NB4 (cell line): Measurements from ENCODE around the gene VASN.

Source experiments
- DNase-seq: peaks from one replicate; pipeline ENCODE4 v3.0.0; 2010; ENCODE audit warnings: low read depth
- H3K4me3 ChIP-seq: one replicate; pipeline ENCODE4 v1.5.1; 2011; ENCODE audit warnings: mild to moderate bottlenecking, low read depth, low read length, moderate library complexity
- MYC ChIP-seq: IDR thresholded peaks from 2 replicates; pipeline ENCODE4 v1.6.1; 2011; ENCODE audit warnings: low read depth, low read length
- POLR2A ChIP-seq: IDR thresholded peaks from 2 replicates; pipeline ENCODE4 v1.6.1; 2011; ENCODE audit warnings: mild to moderate bottlenecking; ENCODE audit not compliant: insufficient read length; ENCODE audit errors: extremely low read depth
- TF ChIP-seq, protein P1 (sequence below): IDR thresholded peaks from one replicate; pipeline ENCODE4 v1.5.1; 2012; ENCODE audit warnings: low read depth, low read length
- TF ChIP-seq, protein P2 (sequence below): IDR thresholded peaks from 2 replicates; pipeline ENCODE4 v1.6.1; 2011; ENCODE audit warnings: low read depth, low read length

The VASN gene

DNA sequence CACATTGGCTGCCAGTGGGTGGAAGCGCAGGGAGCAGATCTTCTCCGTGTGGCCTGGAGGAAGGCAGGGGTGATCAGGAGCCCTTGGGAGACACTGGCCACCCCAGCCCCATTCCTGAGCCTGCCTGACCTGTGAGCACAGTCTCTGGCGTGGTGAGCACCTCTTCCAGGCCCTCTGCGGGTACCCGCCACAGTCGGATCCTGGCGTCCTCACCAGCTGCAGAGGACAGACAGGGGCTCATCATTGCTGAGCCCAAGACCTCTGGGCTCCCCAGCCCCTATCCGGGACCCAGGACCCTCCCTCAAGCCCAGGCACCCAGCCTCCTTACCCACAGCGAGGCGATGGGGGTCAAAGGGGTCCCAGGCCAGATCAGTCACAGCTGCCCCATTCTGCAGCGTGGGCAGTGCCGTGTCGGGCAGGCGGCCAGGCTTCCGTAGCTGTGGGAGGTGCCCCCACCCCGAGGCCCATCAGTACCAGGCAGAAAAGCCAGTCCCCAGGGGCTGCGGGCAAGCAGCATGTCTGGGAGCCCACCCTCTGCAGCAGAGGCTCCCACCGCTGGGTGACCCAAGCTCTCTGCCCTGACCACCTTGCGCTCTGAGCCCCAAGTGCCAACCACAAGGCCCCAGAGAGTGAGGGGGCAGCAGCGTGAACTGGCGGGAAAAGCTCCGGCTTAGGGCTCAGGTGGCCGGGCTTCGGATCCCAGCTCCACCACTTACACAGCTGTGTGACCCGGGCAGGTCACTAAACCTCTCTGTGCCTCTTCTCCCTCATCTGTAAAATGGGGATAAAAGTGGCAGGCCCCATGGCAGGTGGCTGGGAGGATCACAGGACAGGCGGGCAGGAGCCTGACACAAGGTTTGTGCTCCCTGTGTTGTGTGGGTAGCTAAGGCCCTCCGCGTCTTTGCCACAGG is 10.4 kb upstream of the VASN start:
- H3K4me3 ChIP-seq, result no peak overlapping the region
- TF ChIP-seq, protein P1, sequence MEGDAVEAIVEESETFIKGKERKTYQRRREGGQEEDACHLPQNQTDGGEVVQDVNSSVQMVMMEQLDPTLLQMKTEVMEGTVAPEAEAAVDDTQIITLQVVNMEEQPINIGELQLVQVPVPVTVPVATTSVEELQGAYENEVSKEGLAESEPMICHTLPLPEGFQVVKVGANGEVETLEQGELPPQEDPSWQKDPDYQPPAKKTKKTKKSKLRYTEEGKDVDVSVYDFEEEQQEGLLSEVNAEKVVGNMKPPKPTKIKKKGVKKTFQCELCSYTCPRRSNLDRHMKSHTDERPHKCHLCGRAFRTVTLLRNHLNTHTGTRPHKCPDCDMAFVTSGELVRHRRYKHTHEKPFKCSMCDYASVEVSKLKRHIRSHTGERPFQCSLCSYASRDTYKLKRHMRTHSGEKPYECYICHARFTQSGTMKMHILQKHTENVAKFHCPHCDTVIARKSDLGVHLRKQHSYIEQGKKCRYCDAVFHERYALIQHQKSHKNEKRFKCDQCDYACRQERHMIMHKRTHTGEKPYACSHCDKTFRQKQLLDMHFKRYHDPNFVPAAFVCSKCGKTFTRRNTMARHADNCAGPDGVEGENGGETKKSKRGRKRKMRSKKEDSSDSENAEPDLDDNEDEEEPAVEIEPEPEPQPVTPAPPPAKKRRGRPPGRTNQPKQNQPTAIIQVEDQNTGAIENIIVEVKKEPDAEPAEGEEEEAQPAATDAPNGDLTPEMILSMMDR, result no peak
- TF ChIP-seq MYC (no peak), POLR2A (no peak)
- TF ChIP-seq, protein P2, sequence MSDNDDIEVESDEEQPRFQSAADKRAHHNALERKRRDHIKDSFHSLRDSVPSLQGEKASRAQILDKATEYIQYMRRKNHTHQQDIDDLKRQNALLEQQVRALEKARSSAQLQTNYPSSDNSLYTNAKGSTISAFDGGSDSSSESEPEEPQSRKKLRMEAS, result no peak
- no peak for DNase-seq

GRCh38 chr16:4361944-4362311 is 9.7 kb upstream of the VASN start:
- no peak for DNase-seq
- H3K4me3 ChIP-seq, result no peak overlapping the region
- TF ChIP-seq, protein P2, result no peak
- TF ChIP-seq MYC (no peak), POLR2A (no peak)
- TF ChIP-seq, protein P1, result no peak

- TF ChIP-seq MYC (no peak), POLR2A (no peak)
- TF ChIP-seq, protein P1, result no peak
- TF ChIP-seq, protein P2, result no peak
- DNase-seq, result no peak
- H3K4me3 ChIP-seq, result no peak overlapping the region
These were observed 9.0 kb upstream of the VASN start for GRCh38 chr16:4362476-4363135.

DNA sequence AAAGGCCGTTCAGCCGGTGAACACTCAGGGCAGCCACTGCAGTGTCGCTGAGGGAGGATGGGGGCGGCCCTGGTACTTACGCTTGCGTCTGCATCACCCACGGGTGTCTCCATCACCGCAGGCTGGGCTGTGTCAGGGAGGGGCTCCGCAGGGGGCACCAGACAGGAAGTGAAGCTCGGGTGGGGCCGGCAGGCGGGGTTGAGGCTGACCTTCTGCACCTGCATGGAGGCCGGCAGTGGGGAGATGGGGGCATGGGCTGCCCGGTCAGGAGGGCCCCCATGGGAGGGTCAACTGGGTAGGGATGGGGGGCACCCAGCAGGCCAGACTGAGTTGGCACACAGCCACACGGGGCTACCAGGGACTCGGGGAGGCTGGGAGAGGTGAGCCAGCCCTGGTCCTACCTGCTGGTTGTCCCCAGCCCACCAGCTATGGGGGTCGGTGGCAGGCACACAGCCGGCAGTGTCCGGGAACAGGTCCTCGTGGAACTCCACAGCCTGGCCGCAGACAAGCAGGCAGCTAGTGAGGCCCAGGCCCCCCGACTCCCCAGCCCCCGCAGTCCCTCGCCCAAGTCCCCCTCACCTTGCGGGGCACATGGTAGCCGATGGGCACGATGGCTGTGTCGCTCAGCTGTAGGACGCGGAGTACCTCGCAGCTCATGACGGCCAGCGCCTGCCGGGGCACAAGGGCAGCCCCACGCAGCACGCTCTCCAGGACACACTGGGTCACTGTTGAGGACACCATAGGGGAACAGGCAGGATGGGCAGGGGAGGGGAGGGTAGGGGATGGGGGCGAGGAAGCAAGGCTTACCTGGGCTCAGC is 7.2 kb upstream of the VASN start:
- TF ChIP-seq, protein P1, result no peak
- no peak for TF ChIP-seq POLR2A
- TF ChIP-seq, protein P2, result no peak
- no peak for TF ChIP-seq MYC
- no peak overlapping the region for H3K4me3 ChIP-seq
- no peak for DNase-seq

GRCh38 chr16:4365014-4365406 is 6.6 kb upstream of the VASN start:
- H3K4me3 ChIP-seq, result no peak overlapping the region
- DNase-seq, result peak; percentile 48
- TF ChIP-seq MYC, result no peak
- TF ChIP-seq POLR2A, result no peak
- TF ChIP-seq, protein P1, result no peak
- TF ChIP-seq, protein P2, result no peak
